H1 (cell line): ENCODE results near the gene PSD2. TPM values are rescaled to one million over a fixed set of nuclear protein-coding genes. Genes with fewer than 3 reads are reported as not detected.

Source experiments
- ASH2L ChIP-seq: fragments of 200-600, 300-600 bp; sonication (generic); IDR thresholded peaks from one replicate; pipeline ENCODE4 v1.7.1; 2017; ENCODE audit warnings: low read length
- CREB1 ChIP-seq: IDR thresholded peaks from 2 replicates; pipeline ENCODE4 v1.6.1; 2012; ENCODE audit warnings: inconsistent platforms
- KDM1A ChIP-seq: fragments of 200-600, 300-600 bp; sonication (generic); IDR thresholded peaks from 2 replicates; pipeline ENCODE4 v1.7.1; 2016; ENCODE audit warnings: mild to moderate bottlenecking, low read length, borderline replicate concordance
- polyA plus RNA-seq, 7 experiments: library from polyadenylated mRNA; depleted of rRNA in 3 of 7; stranded (reverse) in 5 of 7; unstranded in 2 of 7; fragments of >200 nt in 5 of 7; fragments of 200-250 nt in 2 of 7; gene quantifications; 1 replicate in 5 of 7; 2 replicates in 1 of 7; 4 replicates in 1 of 7; pipeline versions ENCODE4 v1.2.1 to v1.2.3, GENCODE V29; 2011 to 2013; ENCODE audit warnings: missing spikeins in 2 of 7, mixed read lengths in 2 of 7
- total RNA-seq: library from RNA; stranded (reverse); fragmentation: NEBNext Ultra II Directional; extraction: Animal tissue kit (Norgen Biotek cat#: 25700); gene quantifications from 2 replicates; pipeline ENCODE4 v1.2.1, GENCODE V29; 2021

Gene PSD2
- total and polyA plus RNA-seq, 2 of the 8 experiments (the other 6 are each of a cell fraction or from before 2014, with no cell fraction given), result 0.06 to 0.14 TPM

DNA sequence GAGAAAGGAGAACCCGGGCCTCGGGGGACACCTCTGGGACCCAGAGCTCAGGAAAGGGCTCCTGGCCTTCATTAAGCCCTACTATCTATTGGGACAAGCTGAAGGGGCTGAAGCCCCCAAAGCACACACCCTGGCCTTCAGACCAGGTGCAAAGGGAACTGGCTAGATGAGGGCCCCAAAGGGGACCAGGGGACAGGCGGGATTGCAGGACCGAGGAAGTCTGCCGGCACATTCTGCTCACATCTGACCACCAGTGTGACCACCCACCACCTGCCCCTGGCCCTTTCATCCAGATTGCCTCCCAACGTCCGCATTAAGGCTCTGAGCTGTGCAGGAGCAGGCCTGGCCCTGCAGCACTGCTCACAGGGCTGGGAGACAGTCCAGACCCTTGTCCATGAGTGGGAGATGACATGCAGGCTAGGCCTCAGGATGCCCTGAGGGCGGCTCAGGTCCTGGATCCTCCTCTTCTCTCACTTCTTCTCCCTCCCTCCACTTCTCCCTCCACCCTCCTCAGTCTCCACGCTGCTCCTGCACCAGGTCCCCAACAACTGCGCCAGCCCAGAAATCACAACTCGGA lies 19.2 kb downstream of the PSD2 start (continued):
- TF ChIP-seq CREB1 (no peak), ASH2L (no peak), KDM1A (no peak)
